HepG2 (cell line): ENCODE results near the gene ARHGEF39. TPM values are rescaled to one million over a fixed set of nuclear protein-coding genes. Genes with fewer than 3 reads are reported as not detected.
A peak's percentile ranks its signal among the peaks of the same experiment; 100 is the strongest.

Experiments
- ATAC-seq: fragments of 200-7000 bp; cut with Tn5 transposase; 3 replicates; pipeline ENCODE4 v1.9.1; 2020; ENCODE audit warnings: mild to moderate bottlenecking, moderate library complexity
- BruUV-seq: library from RNA; stranded (reverse); fragments of 400-500 nt; replicated peaks from 2 replicates; lab custom pipeline; 2021; lab: Mats Ljungman, UMichigan
- CTCF ChIA-PET: fragments of 300-600 bp; formaldehyde crosslinking; extraction: SDS; loops from one replicate; lab custom pipeline; 2021; ENCODE audit warnings: low total read pairs, inconsistent platforms, low intra/inter-chr PET ratio; lab: Yijun Ruan, JAX
- POLR2A ChIA-PET: fragments of 350-600 bp; sonication (Branson Sonifier 250); formaldehyde crosslinking; loops from one replicate; lab custom pipeline; 2020; ENCODE audit warnings: antibody characterized with exemption, inconsistent platforms; lab: Yijun Ruan, JAX
- DNase-seq: peaks from one replicate; pipeline ENCODE4 v3.0.0-alpha.2; 2015; ENCODE audit warnings: low spot score
- FAIRE-seq: peaks from 3 replicates; lab custom pipeline; 2011; peaks lifted over from hg19 to GRCh38; lab: Jason Lieb, UNC
- H2AFZ ChIP-seq: one replicate; pipeline ENCODE4 v1.6.1; 2011; ENCODE audit warnings: low read length, inconsistent platforms
- H3K27ac ChIP-seq: fragments of 300-600 bp; 3 replicates; pipeline ENCODE4 v1.8.0; 2011; ENCODE audit warnings: mixed run types, mild to moderate bottlenecking, mixed read lengths, low read length, inconsistent platforms; ENCODE audit not compliant: insufficient read depth; ENCODE audit errors: extremely low read length
- H3K27me3 ChIP-seq, 2 experiments: fragments of 200-600 bp in 1 of 2; 2 replicates in 1 of 2; 3 replicates in 1 of 2; pipeline versions ENCODE4 v1.6.0 to v1.8.0; 2011; ENCODE audit warnings: low read length in 2 of 2, mild to moderate bottlenecking in 2 of 2, moderate library complexity in 2 of 2, inconsistent platforms in 1 of 2; ENCODE audit not compliant: insufficient read depth in 2 of 2, control insufficient read depth in 1 of 2
- H3K36me3 ChIP-seq, 2 experiments: fragments of 200-600 bp in 1 of 2; replicated peaks in 1 of 2; 2 replicates in 1 of 2; 3 replicates in 1 of 2; pipeline versions ENCODE4 v1.5.1 to v1.8.0; 2011; ENCODE audit warnings: low read length in 2 of 2, inconsistent platforms in 1 of 2; ENCODE audit not compliant: insufficient read depth in 2 of 2, control insufficient read depth in 1 of 2
- H3K4me1 ChIP-seq: 2 replicates; pipeline ENCODE4 v1.5.1; 2012; ENCODE audit warnings: low read length, inconsistent platforms; ENCODE audit not compliant: insufficient read depth
- H3K4me2 ChIP-seq: 2 replicates; pipeline ENCODE4 v1.6.0; 2011; ENCODE audit warnings: low read depth, low read length, inconsistent platforms
- H3K4me3 ChIP-seq, 3 experiments: fragments of 200-600 bp in 1 of 3; sonication (generic), shearing (Covaris generic) in 1 of 3; replicated peaks in 1 of 3; 2 replicates each; pipeline ENCODE4 v1.5.1; 2011 to 2016; ENCODE audit warnings: low read length in 3 of 3, inconsistent platforms in 2 of 3, low read depth in 2 of 3, mild to moderate bottlenecking in 2 of 3, control low read depth in 1 of 3, mixed read lengths in 1 of 3; ENCODE audit not compliant: insufficient read depth in 1 of 3
- H3K79me2 ChIP-seq: one replicate; pipeline ENCODE4 v1.6.1; 2011; ENCODE audit warnings: low read length, inconsistent platforms; ENCODE audit not compliant: insufficient read depth
- H3K9ac ChIP-seq: 2 replicates; pipeline ENCODE4 v1.6.0; 2011; ENCODE audit warnings: mild to moderate bottlenecking, low read depth, low read length, inconsistent platforms; ENCODE audit not compliant: insufficient read depth
- H3K9me3 ChIP-seq: 2 replicates; pipeline ENCODE4 v1.5.1; 2012; ENCODE audit warnings: mild to moderate bottlenecking, low read length
- H4K20me1 ChIP-seq: 2 replicates; pipeline ENCODE4 v1.6.0; 2011; ENCODE audit warnings: inconsistent platforms, mild to moderate bottlenecking, low read length, moderate library complexity; ENCODE audit not compliant: insufficient read depth
- AGO2 ChIP-seq: fragments of 200-400 bp; formaldehyde crosslinking; optimal IDR thresholded peaks from 2 replicates; pipeline ENCODE3; 2017; ENCODE audit warnings: mild to moderate bottlenecking, low read depth, low read length, moderate library complexity
- MED1 ChIP-seq: sonication (generic); formaldehyde crosslinking; IDR thresholded peaks from 2 replicates; pipeline ENCODE4 v1.4.0; 2020; ENCODE audit warnings: missing genetic modification reagents
- MIER2 ChIP-seq: IDR thresholded peaks from 2 replicates; pipeline ENCODE4 v1.6.1; 2016; ENCODE audit warnings: missing biosample characterization, missing genetic modification reagents
- SMAD1 ChIP-seq: sonication (generic); formaldehyde crosslinking; IDR thresholded peaks from 2 replicates; pipeline ENCODE4 v1.4.0; 2020; ENCODE audit warnings: missing genetic modification reagents, low read depth, mild to moderate bottlenecking, borderline replicate concordance
- ZNF235 ChIP-seq: sonication (generic); formaldehyde crosslinking; IDR thresholded peaks from 2 replicates; pipeline ENCODE4 v1.8.1; 2023; ENCODE audit warnings: mild to moderate bottlenecking, missing genetic modification reagents, borderline replicate concordance
- ZNF562 ChIP-seq: sonication (generic); formaldehyde crosslinking; IDR thresholded peaks from 2 replicates; pipeline ENCODE4 v1.8.0; 2022; ENCODE audit warnings: missing genetic modification reagents, borderline replicate concordance
- ZNF75D ChIP-seq: sonication (generic); formaldehyde crosslinking; IDR thresholded peaks from 2 replicates; pipeline ENCODE4 v1.8.1; 2023; ENCODE audit warnings: missing genetic modification reagents, mild to moderate bottlenecking, borderline replicate concordance
- WGBS: methylation state at CpG from one replicate; pipeline ENCODE4 v1.1.6; 2017; ENCODE audit warnings: low lambda C conversion rate; 5-methylcytosine and 5-hydroxymethylcytosine counted together
- in situ Hi-C: cut with HindIII; loops from 2 replicates; pipeline ENCODE4 v1.10.0; 2017; ENCODE audit warnings: low pct_unique_long_range_greater_than_20kb; ENCODE audit not compliant: extremely low pct_ligation_motif_present
- intact Hi-C: fragments of 100-400 bp; cut with micrococcal nuclease; formaldehyde crosslinking; loops from one replicate; pipeline ENCODE4 v1.10.0; 2022; ENCODE audit not compliant: unreplicated experiment
- polyA plus RNA-seq, 8 experiments: library from polyadenylated mRNA; depleted of rRNA in 3 of 8; stranded (reverse) in 7 of 8; unstranded in 1 of 8; fragments of >200 nt; fragmentation: Illumina TruSeq in 4 of 8; extraction: Trizol in 4 of 8; gene quantifications; 2 replicates each; pipeline versions ENCODE4 v1.2.1 to v1.2.3, GENCODE V29; 2011 to 2016; ENCODE audit warnings: low read depth in 4 of 8, missing spikeins in 1 of 8, mixed read lengths in 1 of 8; ENCODE audit not compliant: insufficient read depth in 1 of 8
- total RNA-seq, 5 experiments: library from RNA; depleted of rRNA; stranded (reverse); fragments of >200 nt; fragmentation: Illumina TruSeq; extraction: Trizol; gene quantifications; 2 replicates each; pipeline ENCODE4 v1.2.3, GENCODE V29; 2016; ENCODE audit warnings: low read depth in 1 of 5
- TF ChIP-seq, protein P1 (sequence below): sonication (generic); formaldehyde crosslinking; IDR thresholded peaks from 2 replicates; pipeline ENCODE4 v1.4.0; 2020; ENCODE audit warnings: missing genetic modification reagents, low read depth, mild to moderate bottlenecking, borderline replicate concordance
- TF ChIP-seq, protein P2 (sequence below): sonication (generic); formaldehyde crosslinking; IDR thresholded peaks from 2 replicates; pipeline ENCODE4 v1.4.0; 2020; ENCODE audit warnings: missing genetic modification reagents, borderline replicate concordance

Gene ARHGEF39
- total and polyA plus RNA-seq, 2 of the 13 experiments (the other 11 are each of a cell fraction or from before 2014, with no cell fraction given) = 11.2 to 12.3 TPM

- Histone ChIP-seq H4K20me1 (no peaks in the 10 kb centered on the region), H3K4me1 (peaks cover 70% of the 10 kb centered on the region), H3K36me3 (peaks cover 8 to 10% of the 10 kb centered on the region in 2 experiments; a peak in 3 of 5 replicates), H2AFZ (no peak overlapping the region), H3K27me3 (no peaks in the 10 kb centered on the region; a peak in 1 of 5 replicates), H3K27ac (peak overlapping the region; percentile 51), H3K79me2 (peaks cover 16% of the 10 kb centered on the region), H3K9me3 (no peaks in the 10 kb centered on the region), H3K4me2 (no peak overlapping the region), H3K4me3 (no peak overlapping the region), H3K9ac (no peak overlapping the region)
- in situ Hi-C loops = loop anchor here (5.0 kb wide), 1 partner anchor 35 kb away; no protein-coding TSS in a partner anchor
- CTCF ChIA-PET = no interaction called here
- no TSS peak for BruUV-seq
- ATAC-seq (no peak), DNase-seq (no peak), FAIRE-seq (no peak)
- POLR2A ChIA-PET = interaction anchor here (1.6 to 6.3 kb wide), 3 partner anchors 28 to 70 kb away, joined by 7 to 68 read pairs (median 23); partner anchors contain the start of genes CREB3, TLN1 and TPM2
- intact Hi-C loops = no loop called here
- 94% methylated on average over 7 of the region's 7 CpGs for WGBS
- TF ChIP-seq, protein P1, sequence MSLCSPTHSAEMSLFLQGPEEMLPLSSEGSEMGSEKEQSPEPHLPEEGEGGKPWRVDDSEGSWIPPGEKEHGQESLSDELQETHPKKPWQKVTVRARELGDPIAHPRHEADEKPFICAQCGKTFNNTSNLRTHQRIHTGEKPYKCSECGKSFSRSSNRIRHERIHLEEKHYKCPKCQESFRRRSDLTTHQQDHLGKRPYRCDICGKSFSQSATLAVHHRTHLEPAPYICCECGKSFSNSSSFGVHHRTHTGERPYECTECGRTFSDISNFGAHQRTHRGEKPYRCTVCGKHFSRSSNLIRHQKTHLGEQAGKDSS = no peak
- TF ChIP-seq AGO2 = peak; percentile 35
Observed at GRCh38 chr9:35662437-35662836, 2.6 kb downstream of the ARHGEF39 start.

- CTCF ChIA-PET = no interaction called here
- peak overlapping the region; percentile 51 for H3K27ac ChIP-seq
- POLR2A ChIA-PET = interaction anchor here (1.0 to 6.3 kb wide), 10 partner anchors 8 to 153 kb away, joined by 3 to 68 read pairs (median 8); partner anchors contain the start of genes CREB3, GBA2, HINT2 and RGP1
- no peaks in the 10 kb centered on the region for H3K9me3 ChIP-seq
- no peaks in the 10 kb centered on the region; a peak in 1 of 5 replicates for H3K27me3 ChIP-seq
- peaks cover 76% of the 10 kb centered on the region for H3K4me1 ChIP-seq
- BruUV-seq = no TSS peak
- DNase-seq (peak; percentile 42), ATAC-seq (no peak), FAIRE-seq (no peak)
- peaks cover 16% of the 10 kb centered on the region for H3K79me2 ChIP-seq
- in situ Hi-C loops = loop anchor here (5.0 kb wide), 1 partner anchor 35 kb away; no protein-coding TSS in a partner anchor
- H3K36me3 ChIP-seq = peaks cover 8 to 10% of the 10 kb centered on the region in 2 experiments; a peak in 3 of 5 replicates
- no peak overlapping the region; a peak in 1 of 6 replicates for H3K4me3 ChIP-seq
- intact Hi-C loops = loop anchor here (2.0 kb wide), 1 partner anchor 35 kb away; no protein-coding TSS in a partner anchor
- no peaks in the 10 kb centered on the region for H4K20me1 ChIP-seq
- 59% methylated on average over 2 of the region's 3 CpGs for WGBS
- no peak overlapping the region for H2AFZ ChIP-seq
- no peak overlapping the region for H3K9ac ChIP-seq
- peak overlapping the region; percentile 15; the same call in 1 of the 2 replicates for H3K4me2 ChIP-seq
- TF ChIP-seq SMAD1 (CRISPR knock-in tag) (no peak), ZNF75D (CRISPR knock-in tag) (no peak), MED1 (CRISPR knock-in tag) (no peak), ZNF562 (CRISPR knock-in tag) (no peak), MIER2 (no peak), ZNF235 (CRISPR knock-in tag) (peak; percentile 43; the same call in 1 of the 2 replicates)
- TF ChIP-seq, protein P2, sequence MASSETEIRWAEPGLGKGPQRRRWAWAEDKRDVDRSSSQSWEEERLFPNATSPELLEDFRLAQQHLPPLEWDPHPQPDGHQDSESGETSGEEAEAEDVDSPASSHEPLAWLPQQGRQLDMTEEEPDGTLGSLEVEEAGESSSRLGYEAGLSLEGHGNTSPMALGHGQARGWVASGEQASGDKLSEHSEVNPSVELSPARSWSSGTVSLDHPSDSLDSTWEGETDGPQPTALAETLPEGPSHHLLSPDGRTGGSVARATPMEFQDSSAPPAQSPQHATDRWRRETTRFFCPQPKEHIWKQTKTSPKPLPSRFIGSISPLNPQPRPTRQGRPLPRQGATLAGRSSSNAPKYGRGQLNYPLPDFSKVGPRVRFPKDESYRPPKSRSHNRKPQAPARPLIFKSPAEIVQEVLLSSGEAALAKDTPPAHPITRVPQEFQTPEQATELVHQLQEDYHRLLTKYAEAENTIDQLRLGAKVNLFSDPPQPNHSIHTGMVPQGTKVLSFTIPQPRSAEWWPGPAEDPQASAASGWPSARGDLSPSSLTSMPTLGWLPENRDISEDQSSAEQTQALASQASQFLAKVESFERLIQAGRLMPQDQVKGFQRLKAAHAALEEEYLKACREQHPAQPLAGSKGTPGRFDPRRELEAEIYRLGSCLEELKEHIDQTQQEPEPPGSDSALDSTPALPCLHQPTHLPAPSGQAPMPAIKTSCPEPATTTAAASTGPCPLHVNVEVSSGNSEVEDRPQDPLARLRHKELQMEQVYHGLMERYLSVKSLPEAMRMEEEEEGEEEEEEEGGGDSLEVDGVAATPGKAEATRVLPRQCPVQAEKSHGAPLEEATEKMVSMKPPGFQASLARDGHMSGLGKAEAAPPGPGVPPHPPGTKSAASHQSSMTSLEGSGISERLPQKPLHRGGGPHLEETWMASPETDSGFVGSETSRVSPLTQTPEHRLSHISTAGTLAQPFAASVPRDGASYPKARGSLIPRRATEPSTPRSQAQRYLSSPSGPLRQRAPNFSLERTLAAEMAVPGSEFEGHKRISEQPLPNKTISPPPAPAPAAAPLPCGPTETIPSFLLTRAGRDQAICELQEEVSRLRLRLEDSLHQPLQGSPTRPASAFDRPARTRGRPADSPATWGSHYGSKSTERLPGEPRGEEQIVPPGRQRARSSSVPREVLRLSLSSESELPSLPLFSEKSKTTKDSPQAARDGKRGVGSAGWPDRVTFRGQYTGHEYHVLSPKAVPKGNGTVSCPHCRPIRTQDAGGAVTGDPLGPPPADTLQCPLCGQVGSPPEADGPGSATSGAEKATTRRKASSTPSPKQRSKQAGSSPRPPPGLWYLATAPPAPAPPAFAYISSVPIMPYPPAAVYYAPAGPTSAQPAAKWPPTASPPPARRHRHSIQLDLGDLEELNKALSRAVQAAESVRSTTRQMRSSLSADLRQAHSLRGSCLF = no peak
Observed at GRCh38 chr9:35661756-35662350, 3.1 kb downstream of the ARHGEF39 start.
